Measurements from ENCODE around the gene BORCS5. TPM values are rescaled to one million over a fixed set of nuclear protein-coding genes. Genes with fewer than 3 reads are reported as not detected.

BORCS5 gene
- total RNA-seq, 1 donor from 2014 or later: 14.4 TPM

DNA sequence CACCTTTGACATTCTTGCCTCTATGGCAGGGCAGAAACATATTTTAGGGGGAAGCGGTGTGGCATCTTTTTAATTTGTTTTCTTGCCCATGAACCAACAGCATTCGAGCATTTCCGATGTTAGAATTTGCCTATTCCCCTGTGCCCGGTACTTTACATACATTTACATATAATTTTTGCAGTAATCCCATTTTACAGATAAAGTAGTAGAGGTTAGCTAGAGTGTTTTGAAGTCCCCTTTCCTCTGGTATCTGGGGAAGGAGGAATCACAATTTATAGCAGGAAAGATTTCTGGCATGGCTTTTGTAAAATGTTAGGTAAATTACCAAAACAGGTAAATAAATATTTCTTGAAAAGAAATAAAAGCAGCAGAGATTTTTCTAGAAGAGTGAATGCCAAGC, 1.6 kb downstream of the BORCS5 start:
- Mint-ChIP-seq H3K27me3 (no peaks in the 10 kb centered on the region), H3K27ac (peak overlapping the region; percentile 96), H3K4me1 (ENCODE audit: unreplicated experiment) (peaks cover 4% of the 10 kb centered on the region), H3K9me3 (no peaks in the 10 kb centered on the region), H3K4me3 (peak overlapping the region; percentile 92), H3K36me3 (peaks cover 6% of the 10 kb centered on the region)
- no peak for DNase-seq (ENCODE audit: extremely low spot score, unreplicated experiment)
- TF ChIP-seq, protein P1, sequence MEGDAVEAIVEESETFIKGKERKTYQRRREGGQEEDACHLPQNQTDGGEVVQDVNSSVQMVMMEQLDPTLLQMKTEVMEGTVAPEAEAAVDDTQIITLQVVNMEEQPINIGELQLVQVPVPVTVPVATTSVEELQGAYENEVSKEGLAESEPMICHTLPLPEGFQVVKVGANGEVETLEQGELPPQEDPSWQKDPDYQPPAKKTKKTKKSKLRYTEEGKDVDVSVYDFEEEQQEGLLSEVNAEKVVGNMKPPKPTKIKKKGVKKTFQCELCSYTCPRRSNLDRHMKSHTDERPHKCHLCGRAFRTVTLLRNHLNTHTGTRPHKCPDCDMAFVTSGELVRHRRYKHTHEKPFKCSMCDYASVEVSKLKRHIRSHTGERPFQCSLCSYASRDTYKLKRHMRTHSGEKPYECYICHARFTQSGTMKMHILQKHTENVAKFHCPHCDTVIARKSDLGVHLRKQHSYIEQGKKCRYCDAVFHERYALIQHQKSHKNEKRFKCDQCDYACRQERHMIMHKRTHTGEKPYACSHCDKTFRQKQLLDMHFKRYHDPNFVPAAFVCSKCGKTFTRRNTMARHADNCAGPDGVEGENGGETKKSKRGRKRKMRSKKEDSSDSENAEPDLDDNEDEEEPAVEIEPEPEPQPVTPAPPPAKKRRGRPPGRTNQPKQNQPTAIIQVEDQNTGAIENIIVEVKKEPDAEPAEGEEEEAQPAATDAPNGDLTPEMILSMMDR (conservative IDR thresholded peaks at IDR 0.05): no peak

DNA sequence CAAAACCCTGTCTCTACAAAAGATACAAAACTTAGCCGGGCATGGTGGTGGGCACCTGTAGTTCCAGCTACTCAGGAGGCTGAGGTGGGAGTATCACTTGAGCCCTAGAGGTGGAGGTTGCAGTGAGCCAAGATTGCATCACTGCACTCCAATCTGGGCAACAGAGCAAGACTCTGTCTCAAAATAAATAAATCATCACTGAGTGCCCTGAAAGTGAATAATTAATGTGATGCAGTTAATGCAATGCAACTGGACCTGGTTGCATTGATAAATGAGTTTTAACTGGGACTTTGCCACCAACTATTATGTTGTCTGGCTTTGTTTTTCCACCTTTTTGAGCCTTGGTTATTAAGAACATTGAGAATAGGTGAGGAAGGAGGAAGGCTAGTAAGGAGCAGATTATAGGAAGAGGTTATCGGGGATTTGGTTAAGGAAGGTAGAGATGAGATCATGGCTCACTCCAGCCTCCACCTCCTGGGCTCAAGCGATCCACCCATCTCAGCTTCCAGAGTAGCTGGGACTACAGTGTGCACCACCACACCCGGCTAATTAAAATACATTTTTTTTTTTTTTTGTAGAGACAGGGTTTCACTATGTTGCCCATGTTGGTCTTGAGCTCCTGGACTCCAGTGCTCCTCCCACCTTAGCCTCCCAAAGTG, 8.0 kb downstream of the BORCS5 start:
- no peaks in the 10 kb centered on the region for H3K27me3 Mint-ChIP-seq
- no peak overlapping the region for H3K27ac Mint-ChIP-seq
- peaks cover 28% of the 10 kb centered on the region for H3K36me3 Mint-ChIP-seq
- TF ChIP-seq, protein P1 (conservative IDR thresholded peaks at IDR 0.05): no peak
- H3K4me3 Mint-ChIP-seq: no peak overlapping the region
- no peaks in the 10 kb centered on the region for H3K9me3 Mint-ChIP-seq
- no peak for DNase-seq (ENCODE audit: extremely low spot score, unreplicated experiment)
- H3K4me1 Mint-ChIP-seq (ENCODE audit: unreplicated experiment): no peaks in the 10 kb centered on the region

DNA sequence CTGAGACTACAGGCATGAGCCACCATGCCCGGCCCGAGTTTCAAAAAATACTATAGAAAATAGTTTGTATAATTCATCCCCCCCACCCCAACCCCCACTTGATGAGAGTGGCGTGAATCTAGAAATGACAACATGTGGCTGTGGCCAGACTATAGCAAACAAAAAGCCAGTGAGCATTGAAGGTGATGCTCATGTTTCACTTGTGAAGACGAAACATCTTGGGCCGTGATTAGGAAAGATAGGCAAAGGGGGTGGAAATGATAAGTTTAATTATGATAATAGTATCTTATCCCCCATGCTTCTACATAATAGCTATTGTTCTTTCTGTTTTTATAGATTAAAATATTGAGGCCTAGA, 8.5 kb downstream of the BORCS5 start:
- Mint-ChIP-seq H3K27ac (no peak overlapping the region), H3K4me3 (no peak overlapping the region), H3K4me1 (ENCODE audit: unreplicated experiment) (no peaks in the 10 kb centered on the region), H3K36me3 (peaks cover 28% of the 10 kb centered on the region), H3K9me3 (no peaks in the 10 kb centered on the region), H3K27me3 (no peaks in the 10 kb centered on the region)
- TF ChIP-seq, protein P1 (conservative IDR thresholded peaks at IDR 0.05): no peak
- DNase-seq (ENCODE audit: extremely low spot score, unreplicated experiment): no peak

DNA sequence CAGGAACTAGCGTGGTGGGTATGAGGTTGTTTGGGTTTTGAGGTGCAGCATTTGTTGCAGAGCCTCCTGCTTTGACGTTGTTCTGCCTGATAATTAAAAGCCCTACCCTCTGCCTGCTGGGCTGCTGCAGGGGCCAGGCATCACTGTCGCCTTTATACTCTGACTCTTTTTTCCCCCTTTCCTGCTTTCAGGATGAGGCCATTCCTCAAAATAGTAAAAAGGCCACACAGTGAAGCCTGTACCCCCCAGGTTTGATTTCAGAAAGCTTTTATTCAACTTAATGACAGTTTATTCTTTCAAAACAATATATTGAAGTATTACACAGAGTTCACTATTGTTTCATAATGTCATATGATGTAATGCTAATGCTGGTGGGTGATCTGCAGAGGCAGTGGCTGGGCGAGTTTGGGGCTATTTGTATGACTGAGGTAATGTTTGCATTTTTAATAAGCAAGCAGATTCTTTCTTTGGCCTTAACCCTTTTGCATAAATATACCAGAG, 9.1 kb downstream of the BORCS5 start:
- no peaks in the 10 kb centered on the region for H3K9me3 Mint-ChIP-seq
- H3K36me3 Mint-ChIP-seq: peaks cover 28% of the 10 kb centered on the region
- no peak for DNase-seq (ENCODE audit: extremely low spot score, unreplicated experiment)
- H3K4me1 Mint-ChIP-seq (ENCODE audit: unreplicated experiment): no peaks in the 10 kb centered on the region
- no peaks in the 10 kb centered on the region for H3K27me3 Mint-ChIP-seq
- TF ChIP-seq, protein P1 (conservative IDR thresholded peaks at IDR 0.05): no peak
- no peak overlapping the region for H3K4me3 Mint-ChIP-seq
- no peak overlapping the region for H3K27ac Mint-ChIP-seq

DNA sequence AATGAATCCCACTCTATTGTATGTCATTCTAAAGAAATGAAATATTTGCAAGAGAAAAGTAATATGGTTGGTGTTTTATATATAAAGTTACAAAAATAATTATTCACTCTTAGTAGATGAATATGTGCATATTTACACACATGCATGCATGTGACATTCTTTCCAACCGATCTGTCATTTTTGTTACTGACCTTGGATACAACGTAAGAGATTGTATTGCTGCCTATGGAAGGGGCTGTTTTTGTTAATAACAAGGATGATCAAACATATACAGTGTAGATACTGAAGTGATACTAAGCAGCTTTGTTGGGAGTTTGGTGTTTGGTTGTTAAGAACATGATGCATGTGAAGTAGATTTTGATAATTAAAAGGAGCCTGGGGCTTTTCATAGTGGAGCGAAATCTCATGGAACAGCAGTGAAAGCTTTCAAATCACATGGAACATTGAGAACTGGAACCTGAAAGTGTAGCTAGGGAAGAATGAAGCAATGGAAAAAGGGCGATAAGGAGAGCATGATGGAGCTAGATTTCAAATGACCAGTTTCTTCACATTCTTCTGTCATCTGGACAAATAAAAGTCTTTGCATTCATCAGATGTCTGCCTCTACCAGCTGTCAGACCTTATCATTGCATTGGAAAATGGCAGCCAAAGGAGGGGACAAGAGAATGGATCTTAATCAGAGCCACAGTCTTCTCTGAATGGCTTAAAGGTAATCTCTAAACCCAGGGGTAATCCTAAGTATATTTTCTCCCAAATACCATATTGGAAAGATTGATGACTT, 10.0 kb downstream of the BORCS5 start:
- H3K4me1 Mint-ChIP-seq (ENCODE audit: unreplicated experiment): no peaks in the 10 kb centered on the region
- H3K27me3 Mint-ChIP-seq: no peaks in the 10 kb centered on the region
- H3K36me3 Mint-ChIP-seq: peaks cover 22% of the 10 kb centered on the region
- H3K4me3 Mint-ChIP-seq: no peak overlapping the region
- no peak for DNase-seq (ENCODE audit: extremely low spot score, unreplicated experiment)
- no peaks in the 10 kb centered on the region for H3K9me3 Mint-ChIP-seq
- TF ChIP-seq, protein P1 (conservative IDR thresholded peaks at IDR 0.05): no peak
- H3K27ac Mint-ChIP-seq: no peak overlapping the region
